Fibroblast of pulmonary artery (primary cell): ENCODE measurements around the gene ST8SIA1.

Experiments
- DNase-seq: peaks from one replicate; pipeline ENCODE4 v3.0.0-alpha.2; 2010; ENCODE audit warnings: low read depth
- H3K4me3 ChIP-seq: replicated peaks from 2 replicates; pipeline ENCODE4 v1.5.1; 2011; ENCODE audit warnings: low read depth, mild to moderate bottlenecking, control low read depth, low read length, moderate library complexity
- CTCF ChIP-seq: IDR thresholded peaks from 2 replicates; pipeline ENCODE4 v1.5.1; 2011; ENCODE audit warnings: mild to moderate bottlenecking, control low read depth, low read length, inconsistent platforms; ENCODE audit errors: missing control alignments

Gene ST8SIA1

GRCh38 chr12:22329621-22330020 is 4.9 kb downstream of the ST8SIA1 start:
- TF ChIP-seq CTCF, result no peak
- no peak for DNase-seq
- H3K4me3 ChIP-seq, result no peak overlapping the region

- no peak overlapping the region for H3K4me3 ChIP-seq
- TF ChIP-seq CTCF, result no peak
- no peak for DNase-seq
Measured at GRCh38 chr12:22325218-22325617, 9.3 kb downstream of the ST8SIA1 start.

GRCh38 chr12:22322091-22322490 is 12.4 kb downstream of the ST8SIA1 start:
- TF ChIP-seq CTCF, result no peak
- no peak overlapping the region for H3K4me3 ChIP-seq
- no peak for DNase-seq

GRCh38 chr12:22321638-22322037 is 12.9 kb downstream of the ST8SIA1 start:
- H3K4me3 ChIP-seq, result no peak overlapping the region
- no peak for TF ChIP-seq CTCF
- peak; percentile 29 for DNase-seq

- DNase-seq, result no peak
- H3K4me3 ChIP-seq, result no peak overlapping the region
- TF ChIP-seq CTCF, result no peak
Measured at GRCh38 chr12:22321018-22321605, 13.4 kb downstream of the ST8SIA1 start.

- peak; percentile 26 for DNase-seq
- no peak overlapping the region for H3K4me3 ChIP-seq
- TF ChIP-seq CTCF, result no peak
Measured at GRCh38 chr12:22318108-22318737, 16.3 kb downstream of the ST8SIA1 start.

- no peak for TF ChIP-seq CTCF
Measured at GRCh38 chr12:22313963-22314330, 20.6 kb downstream of the ST8SIA1 start.

More at GRCh38 chr12:22313963-22314330, 20.6 kb downstream of the ST8SIA1 start:
- H3K4me3 ChIP-seq, result no peak overlapping the region
- no peak for DNase-seq
